SU-DHL-6 (cell line): Measurements from ENCODE around the gene TMEM203.

Experiments
- H2AFZ ChIP-seq: fragments of 200-600 bp; sonication (generic); 2 replicates; pipeline ENCODE4 v1.6.1; 2014; ENCODE audit warnings: low read depth, mild to moderate bottlenecking, moderate library complexity, mixed read lengths, antibody characterized with exemption, low read length; ENCODE audit not compliant: severe bottlenecking
- H3F3A ChIP-seq: fragments of 200-600 bp; shearing (Covaris generic); 2 replicates; pipeline ENCODE4 v1.6.0; 2016; ENCODE audit warnings: antibody characterized with exemption, mild to moderate bottlenecking; ENCODE audit not compliant: insufficient read depth
- H3K27ac ChIP-seq: fragments of 200-600 bp; sonication (generic); 2 replicates; pipeline ENCODE4 v1.5.1; 2016; ENCODE audit warnings: low read depth, mild to moderate bottlenecking, low read length, moderate library complexity, mixed read lengths
- H3K27me3 ChIP-seq: fragments of 200-600 bp; sonication (generic), shearing (Covaris generic); 2 replicates; pipeline ENCODE4 v1.6.0; 2014; ENCODE audit warnings: mild to moderate bottlenecking, low read length
- H3K36me3 ChIP-seq: fragments of 200-600 bp; sonication (generic); 2 replicates; pipeline ENCODE4 v1.6.1; 2014; ENCODE audit warnings: mild to moderate bottlenecking, low read length, mixed read lengths
- H3K4me2 ChIP-seq: fragments of 300-600, 200-600 bp; shearing (Covaris generic), sonication (generic); 2 replicates; pipeline ENCODE4 v1.6.0; 2014; ENCODE audit warnings: low read length, low read depth, mild to moderate bottlenecking; ENCODE audit not compliant: poor library complexity, severe bottlenecking
- H3K4me3 ChIP-seq: fragments of 200-600 bp; sonication (generic); 2 replicates; pipeline ENCODE4 v1.5.1; 2014; ENCODE audit warnings: antibody characterized with exemption, low read length, mild to moderate bottlenecking, mixed read lengths; ENCODE audit not compliant: insufficient read depth, poor library complexity, severe bottlenecking
- H3K79me2 ChIP-seq: fragments of 200-600 bp; sonication (generic); 2 replicates; pipeline ENCODE4 v1.6.1; 2014; ENCODE audit warnings: mild to moderate bottlenecking, low read length, moderate library complexity; ENCODE audit not compliant: insufficient read depth
- H3K9ac ChIP-seq: fragments of 200-600 bp; sonication (generic); 2 replicates; pipeline ENCODE4 v1.7.0; 2014; ENCODE audit warnings: mild to moderate bottlenecking, low read length
- H3K9me2 ChIP-seq: fragments of 200-600 bp; sonication (generic); replicated peaks from 2 replicates; pipeline ENCODE4 v1.6.1; 2014; ENCODE audit warnings: low read length; ENCODE audit not compliant: insufficient read depth
- H3K9me3 ChIP-seq: fragments of 200-600 bp; sonication (generic); 2 replicates; pipeline ENCODE4 v1.6.1; 2014; ENCODE audit warnings: low read length, mixed read lengths; ENCODE audit not compliant: insufficient read depth
- H4K20me1 ChIP-seq: fragments of 200-600 bp; sonication (generic); 2 replicates; pipeline ENCODE4 v1.6.1; 2014; ENCODE audit warnings: low read depth, mild to moderate bottlenecking, antibody characterized with exemption, low read length, moderate library complexity, mixed read lengths
- EZH2phosphoT487 ChIP-seq: fragments of 200-600 bp; sonication (generic), shearing (Covaris generic); conservative IDR thresholded peaks from 2 replicates; pipeline ENCODE4 v1.6.1; 2018; ENCODE audit warnings: mild to moderate bottlenecking, antibody characterized with exemption, low read length, moderate library complexity, mixed read lengths
- TF ChIP-seq, protein P1 (sequence below): fragments of 200-600 bp; sonication (generic); IDR thresholded peaks from one replicate; pipeline ENCODE4 v1.5.1; 2017; ENCODE audit warnings: antibody characterized with exemption, mild to moderate bottlenecking, low read length, moderate library complexity; ENCODE audit not compliant: insufficient read depth, poor library complexity, severe bottlenecking

Gene TMEM203

DNA sequence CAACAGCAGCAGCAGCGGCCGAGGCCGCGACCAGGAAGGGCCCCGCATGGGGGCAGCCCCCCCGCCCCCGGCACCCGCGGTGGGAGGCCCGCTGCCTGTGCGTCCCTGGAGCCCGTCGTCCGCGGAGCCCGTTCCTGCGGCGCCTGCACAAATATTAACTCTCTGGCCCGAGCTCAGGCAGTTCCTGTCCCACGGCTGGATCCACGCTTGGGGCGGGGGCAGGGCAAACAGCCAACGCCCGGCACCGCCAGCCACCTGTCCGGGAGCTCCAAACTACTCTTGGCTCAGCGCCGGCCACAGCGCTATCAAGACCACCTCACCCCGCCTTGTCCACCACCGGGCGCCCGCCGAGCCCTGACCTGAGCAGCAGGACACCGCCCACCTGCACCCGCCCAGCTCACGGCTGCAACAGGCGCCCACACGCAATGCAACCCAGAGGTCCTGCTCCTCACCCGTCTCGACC is 35.5 kb downstream of the TMEM203 start, which contains the start of gene LRRC26:
TSS of gene LRRC26 (minus strand) at position 156 of the 463 bp plus-strand sequence. CDS start at position 48, 108 bp downstream.
- no peaks in the 10 kb centered on the region for H3K9me3 ChIP-seq
- no peak within 1 kb of the TSS for H2AFZ ChIP-seq
- peak within 1 kb of the TSS; percentile 56 for H3K4me2 ChIP-seq
- H3K4me3 ChIP-seq, result peak within 1 kb of the TSS; percentile 16
- no peaks in the 10 kb centered on the region for H4K20me1 ChIP-seq
- no peaks in the 10 kb centered on the region for H3K79me2 ChIP-seq
- peak within 1 kb of the TSS; percentile 15; the same call in 1 of the 2 replicates for H3K9ac ChIP-seq
- TF ChIP-seq, protein P1, sequence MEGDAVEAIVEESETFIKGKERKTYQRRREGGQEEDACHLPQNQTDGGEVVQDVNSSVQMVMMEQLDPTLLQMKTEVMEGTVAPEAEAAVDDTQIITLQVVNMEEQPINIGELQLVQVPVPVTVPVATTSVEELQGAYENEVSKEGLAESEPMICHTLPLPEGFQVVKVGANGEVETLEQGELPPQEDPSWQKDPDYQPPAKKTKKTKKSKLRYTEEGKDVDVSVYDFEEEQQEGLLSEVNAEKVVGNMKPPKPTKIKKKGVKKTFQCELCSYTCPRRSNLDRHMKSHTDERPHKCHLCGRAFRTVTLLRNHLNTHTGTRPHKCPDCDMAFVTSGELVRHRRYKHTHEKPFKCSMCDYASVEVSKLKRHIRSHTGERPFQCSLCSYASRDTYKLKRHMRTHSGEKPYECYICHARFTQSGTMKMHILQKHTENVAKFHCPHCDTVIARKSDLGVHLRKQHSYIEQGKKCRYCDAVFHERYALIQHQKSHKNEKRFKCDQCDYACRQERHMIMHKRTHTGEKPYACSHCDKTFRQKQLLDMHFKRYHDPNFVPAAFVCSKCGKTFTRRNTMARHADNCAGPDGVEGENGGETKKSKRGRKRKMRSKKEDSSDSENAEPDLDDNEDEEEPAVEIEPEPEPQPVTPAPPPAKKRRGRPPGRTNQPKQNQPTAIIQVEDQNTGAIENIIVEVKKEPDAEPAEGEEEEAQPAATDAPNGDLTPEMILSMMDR, result no peak
- no peak for TF ChIP-seq EZH2phosphoT487
- no peaks in the 10 kb centered on the region for H3K27me3 ChIP-seq
- no peaks in the 10 kb centered on the region for H3F3A ChIP-seq
- no peaks in the 10 kb centered on the region for H3K9me2 ChIP-seq
- H3K36me3 ChIP-seq, result no peaks in the 10 kb centered on the region
- no peak within 1 kb of the TSS for H3K27ac ChIP-seq

- Histone ChIP-seq H3K4me3 (peak overlapping the region; percentile 16), H3K9me2 (no peaks in the 10 kb centered on the region), H3K27me3 (no peaks in the 10 kb centered on the region), H3F3A (no peaks in the 10 kb centered on the region), H4K20me1 (no peaks in the 10 kb centered on the region), H3K27ac (no peak overlapping the region), H3K36me3 (no peaks in the 10 kb centered on the region), H3K9me3 (no peaks in the 10 kb centered on the region), H2AFZ (no peak overlapping the region), H3K9ac (peak overlapping the region; percentile 15; the same call in 1 of the 2 replicates), H3K79me2 (no peaks in the 10 kb centered on the region), H3K4me2 (peak overlapping the region; percentile 56)
- TF ChIP-seq, protein P1, result no peak
- no peak; the same call in 1 of the 2 replicates for TF ChIP-seq EZH2phosphoT487
These were observed 36.3 kb downstream of the TMEM203 start for GRCh38 chr9:137168904-137169856.

DNA sequence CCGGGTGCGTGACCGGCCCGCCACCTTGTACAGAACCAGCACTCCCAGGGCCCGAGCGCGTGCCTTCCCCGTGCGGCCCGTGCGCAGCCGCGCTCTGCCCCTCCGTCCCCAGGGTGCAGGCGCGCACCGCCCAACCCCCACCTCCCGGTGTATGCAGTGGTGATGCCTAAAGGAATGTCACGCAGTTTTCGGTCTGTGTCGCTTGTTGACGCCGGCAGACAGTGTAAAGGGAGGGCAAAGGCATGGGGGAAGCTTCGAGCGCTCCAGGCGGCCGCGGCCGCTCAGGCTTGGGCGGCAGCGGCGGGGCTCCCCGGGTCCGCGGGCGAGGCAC is 36.9 kb downstream of the TMEM203 start:
- Histone ChIP-seq H2AFZ (no peak overlapping the region), H3K9me2 (no peaks in the 10 kb centered on the region), H4K20me1 (no peaks in the 10 kb centered on the region), H3K9me3 (no peaks in the 10 kb centered on the region), H3F3A (no peaks in the 10 kb centered on the region), H3K79me2 (no peaks in the 10 kb centered on the region), H3K9ac (peak overlapping the region; percentile 15; the same call in 1 of the 2 replicates), H3K27me3 (no peaks in the 10 kb centered on the region), H3K36me3 (no peaks in the 10 kb centered on the region), H3K27ac (no peak overlapping the region), H3K4me3 (peak overlapping the region; percentile 16), H3K4me2 (peak overlapping the region; percentile 56)
- no peak for TF ChIP-seq EZH2phosphoT487
- TF ChIP-seq, protein P1, result no peak
